HEK293T (cell line): ENCODE measurements around the gene NOL9.

ENCODE experiments used
- ARNT ChIP-seq: fragments of 450-650 bp; IDR thresholded peaks from 2 replicates; pipeline ENCODE4 v1.6.1; 2017; ENCODE audit warnings: mild to moderate bottlenecking
- TARDBP ChIP-seq: fragments of 450-650 bp; IDR thresholded peaks from 2 replicates; pipeline ENCODE4 v1.6.1; 2016

- TF ChIP-seq ARNT (no peak), TARDBP (no peak)
Measured at GRCh38 chr1:6599141-6599975, 45.0 kb upstream of the NOL9 start.
